ENCODE measurements around the gene ANKLE2.

- TF ChIP-seq, protein P1, sequence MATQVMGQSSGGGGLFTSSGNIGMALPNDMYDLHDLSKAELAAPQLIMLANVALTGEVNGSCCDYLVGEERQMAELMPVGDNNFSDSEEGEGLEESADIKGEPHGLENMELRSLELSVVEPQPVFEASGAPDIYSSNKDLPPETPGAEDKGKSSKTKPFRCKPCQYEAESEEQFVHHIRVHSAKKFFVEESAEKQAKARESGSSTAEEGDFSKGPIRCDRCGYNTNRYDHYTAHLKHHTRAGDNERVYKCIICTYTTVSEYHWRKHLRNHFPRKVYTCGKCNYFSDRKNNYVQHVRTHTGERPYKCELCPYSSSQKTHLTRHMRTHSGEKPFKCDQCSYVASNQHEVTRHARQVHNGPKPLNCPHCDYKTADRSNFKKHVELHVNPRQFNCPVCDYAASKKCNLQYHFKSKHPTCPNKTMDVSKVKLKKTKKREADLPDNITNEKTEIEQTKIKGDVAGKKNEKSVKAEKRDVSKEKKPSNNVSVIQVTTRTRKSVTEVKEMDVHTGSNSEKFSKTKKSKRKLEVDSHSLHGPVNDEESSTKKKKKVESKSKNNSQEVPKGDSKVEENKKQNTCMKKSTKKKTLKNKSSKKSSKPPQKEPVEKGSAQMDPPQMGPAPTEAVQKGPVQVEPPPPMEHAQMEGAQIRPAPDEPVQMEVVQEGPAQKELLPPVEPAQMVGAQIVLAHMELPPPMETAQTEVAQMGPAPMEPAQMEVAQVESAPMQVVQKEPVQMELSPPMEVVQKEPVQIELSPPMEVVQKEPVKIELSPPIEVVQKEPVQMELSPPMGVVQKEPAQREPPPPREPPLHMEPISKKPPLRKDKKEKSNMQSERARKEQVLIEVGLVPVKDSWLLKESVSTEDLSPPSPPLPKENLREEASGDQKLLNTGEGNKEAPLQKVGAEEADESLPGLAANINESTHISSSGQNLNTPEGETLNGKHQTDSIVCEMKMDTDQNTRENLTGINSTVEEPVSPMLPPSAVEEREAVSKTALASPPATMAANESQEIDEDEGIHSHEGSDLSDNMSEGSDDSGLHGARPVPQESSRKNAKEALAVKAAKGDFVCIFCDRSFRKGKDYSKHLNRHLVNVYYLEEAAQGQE (IDR thresholded peaks at IDR 0.05; ENCODE audit: insufficient read depth in 1 of 2, low read depth in 2 of 2, low read length in 2 of 2), result no peak
- no peak for TF ChIP-seq POLR2AphosphoS5 (IDR thresholded peaks at IDR 0.05; ENCODE audit: low read depth, low read length)
- TF ChIP-seq TAF1 (IDR thresholded peaks at IDR 0.05; ENCODE audit: borderline replicate concordance, insufficient read depth, low read length), result no peak
- TF ChIP-seq SIN3A (IDR thresholded peaks at IDR 0.05; ENCODE audit: borderline replicate concordance, insufficient read depth, low read length), result no peak
- no peak for TF ChIP-seq FOXP2 (optimal IDR thresholded peaks at IDR 0.05; ENCODE audit: borderline replicate concordance, extremely low read depth, extremely low read length, insufficient read depth)
These were observed 84.1 kb downstream of the ANKLE2 start for GRCh38 chr12:132677492-132677891.

Measured in PFSK-1 (cell line).